Nucleus accumbens (tissue), 56 donors: ENCODE measurements around the gene ARHGAP21.

Experiments
- DNase-seq, 56 donors: peaks; one replicate each; lab custom pipeline; 2025; lab: John Stamatoyannopoulos, UW

ARHGAP21 gene

DNA sequence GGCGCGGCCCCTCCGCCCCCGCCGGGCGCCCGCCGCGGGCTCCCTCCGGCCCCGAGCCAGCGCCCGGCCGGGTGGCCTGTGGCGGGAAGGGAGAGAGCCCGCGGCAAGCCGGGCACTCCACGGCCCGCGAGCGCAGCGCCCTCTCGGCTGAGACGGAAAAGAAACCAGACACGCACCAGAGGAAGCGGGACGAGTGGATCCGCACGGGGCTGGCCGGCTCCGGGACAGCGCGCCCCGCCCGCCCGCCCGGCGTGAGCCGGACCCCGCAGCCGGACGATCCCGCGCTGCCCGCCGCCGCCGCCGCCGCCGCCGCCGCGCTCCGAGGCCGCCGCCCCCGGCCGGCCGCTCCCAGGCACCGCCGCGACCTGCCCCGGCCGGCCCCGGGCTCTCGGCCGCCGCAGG lies 300 bp downstream of the ARHGAP21 start:
- peak in 11 of 56 donors; percentile 31 to 83 (median 60) for DNase-seq

DNA sequence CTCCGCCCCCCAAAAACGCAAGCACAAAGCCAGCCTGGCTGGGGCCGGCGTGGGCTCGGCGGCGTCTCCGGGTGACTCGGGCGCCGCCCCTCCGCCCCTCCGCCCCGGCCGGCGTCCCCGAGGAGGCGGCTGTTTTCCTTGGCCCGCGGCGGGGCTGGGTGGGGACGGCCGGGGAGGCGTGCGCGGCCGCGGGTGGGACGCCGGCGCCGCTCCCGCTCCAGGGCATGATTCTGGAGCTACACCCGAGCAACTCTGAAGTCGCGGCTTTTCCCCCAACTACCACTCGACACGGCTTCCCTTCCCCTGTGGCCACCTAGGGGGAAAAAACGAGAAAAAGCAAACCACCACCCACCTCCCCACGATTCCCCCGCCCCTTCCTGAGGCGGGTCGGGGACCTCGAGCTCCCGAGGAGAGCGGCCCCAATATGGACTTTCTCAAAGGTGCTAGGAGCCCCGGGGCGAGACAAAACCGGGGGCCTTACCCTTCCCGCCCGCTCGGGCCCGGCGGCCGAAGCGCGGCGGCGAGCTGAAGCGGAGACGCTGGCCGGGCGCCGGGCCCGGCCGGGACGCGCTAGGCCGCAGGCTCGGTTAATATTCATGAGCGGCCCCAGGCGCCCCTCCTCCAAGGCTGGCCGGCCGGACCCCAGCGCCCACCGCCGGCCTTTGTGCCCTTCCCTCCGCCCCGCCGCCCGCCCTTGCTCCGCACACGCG lies 856 bp downstream of the ARHGAP21 start:
- DNase-seq, result peak in 42 of 56 donors; percentile 21 to 83 (median 58)

DNA sequence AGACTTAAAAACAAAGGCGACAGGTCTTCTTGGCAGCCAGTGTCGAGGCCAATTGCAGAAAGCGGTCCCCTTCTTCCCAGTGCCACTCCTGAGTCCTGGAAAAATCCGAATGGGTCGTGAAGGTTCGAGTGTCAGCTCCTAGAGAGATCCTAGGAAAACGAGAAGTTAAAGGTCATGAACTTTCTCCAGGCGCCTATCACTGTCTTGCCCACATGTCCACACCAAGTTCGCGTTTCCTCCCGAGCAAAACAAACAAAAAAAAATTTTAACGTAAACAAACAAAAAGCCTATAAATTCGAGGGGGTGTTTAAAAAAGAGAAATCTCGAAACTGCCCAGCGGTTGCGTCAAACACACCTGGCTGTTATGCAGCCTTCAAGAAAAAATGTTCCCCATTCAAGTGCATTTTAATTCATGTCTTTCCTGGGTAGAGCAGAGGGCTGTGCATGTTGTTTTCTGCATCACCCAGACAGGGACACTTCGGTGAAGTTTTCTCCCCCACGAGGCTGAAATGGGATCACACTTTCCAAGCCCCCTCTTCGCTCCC lies 1.5 kb downstream of the ARHGAP21 start:
- DNase-seq, result peak in 6 of 56 donors; percentile 17 to 73 (median 60)

DNA sequence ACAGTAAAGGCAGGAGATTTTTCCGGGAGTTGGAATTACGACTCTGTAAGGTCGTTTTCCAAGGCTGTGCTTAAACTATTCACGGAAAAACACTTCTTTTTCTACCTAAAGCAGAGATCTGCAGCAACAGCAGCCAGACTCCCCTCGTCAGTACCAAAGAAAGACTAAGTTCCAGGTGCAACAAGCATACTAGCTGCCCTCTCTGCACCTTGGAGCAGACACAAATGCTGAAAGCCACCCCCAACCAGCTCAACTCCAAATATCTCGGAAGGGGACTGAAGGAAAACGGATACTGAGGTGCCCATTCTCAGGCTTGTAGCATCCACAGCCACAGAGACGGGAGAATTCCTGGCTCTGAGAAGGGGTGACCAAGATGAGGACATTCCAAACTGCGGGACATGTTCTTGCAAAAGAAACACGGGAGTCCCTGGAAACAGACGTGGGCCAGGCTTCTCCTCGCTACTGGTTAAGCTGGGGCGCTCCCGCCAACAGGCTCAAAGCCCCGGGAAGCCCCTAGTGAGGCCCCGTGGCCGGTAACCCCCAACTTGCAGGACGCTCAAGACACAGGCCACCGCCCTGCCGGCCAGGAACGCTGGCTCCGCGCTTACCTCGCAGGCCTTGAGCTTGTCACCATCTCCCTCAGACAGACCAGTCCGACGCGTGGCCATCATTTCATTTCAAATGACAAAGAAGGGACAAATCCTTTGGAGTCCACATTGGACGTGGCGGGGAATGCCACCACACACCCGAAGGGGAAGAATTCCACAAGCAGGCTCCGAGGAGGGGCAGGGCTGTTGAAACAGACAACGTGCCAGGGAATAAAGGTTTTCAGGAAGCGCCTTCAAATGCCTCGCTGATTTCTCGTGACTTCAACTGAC lies 2.2 kb downstream of the ARHGAP21 start:
- DNase-seq, result peak in 35 of 56 donors; percentile 10 to 73 (median 39)

DNA sequence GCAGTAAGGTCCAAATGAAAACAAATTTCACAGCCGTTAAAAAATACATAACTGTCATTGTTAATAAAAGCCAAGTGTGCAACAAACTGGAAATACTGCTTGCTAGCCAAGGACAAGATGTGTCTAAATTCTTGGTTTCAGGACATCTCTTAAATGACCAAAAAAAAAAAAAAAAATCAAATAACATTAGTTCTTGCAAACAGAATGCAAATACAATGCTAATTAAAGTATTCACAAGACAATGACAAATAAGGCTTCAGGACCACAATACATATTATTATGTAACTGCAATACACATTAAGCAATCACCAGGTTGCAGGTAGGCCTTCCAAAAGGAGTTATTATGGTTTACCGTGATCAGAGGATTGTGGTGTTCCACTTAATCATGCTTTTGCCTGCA lies 3.6 kb downstream of the ARHGAP21 start:
- DNase-seq, result no peak

DNA sequence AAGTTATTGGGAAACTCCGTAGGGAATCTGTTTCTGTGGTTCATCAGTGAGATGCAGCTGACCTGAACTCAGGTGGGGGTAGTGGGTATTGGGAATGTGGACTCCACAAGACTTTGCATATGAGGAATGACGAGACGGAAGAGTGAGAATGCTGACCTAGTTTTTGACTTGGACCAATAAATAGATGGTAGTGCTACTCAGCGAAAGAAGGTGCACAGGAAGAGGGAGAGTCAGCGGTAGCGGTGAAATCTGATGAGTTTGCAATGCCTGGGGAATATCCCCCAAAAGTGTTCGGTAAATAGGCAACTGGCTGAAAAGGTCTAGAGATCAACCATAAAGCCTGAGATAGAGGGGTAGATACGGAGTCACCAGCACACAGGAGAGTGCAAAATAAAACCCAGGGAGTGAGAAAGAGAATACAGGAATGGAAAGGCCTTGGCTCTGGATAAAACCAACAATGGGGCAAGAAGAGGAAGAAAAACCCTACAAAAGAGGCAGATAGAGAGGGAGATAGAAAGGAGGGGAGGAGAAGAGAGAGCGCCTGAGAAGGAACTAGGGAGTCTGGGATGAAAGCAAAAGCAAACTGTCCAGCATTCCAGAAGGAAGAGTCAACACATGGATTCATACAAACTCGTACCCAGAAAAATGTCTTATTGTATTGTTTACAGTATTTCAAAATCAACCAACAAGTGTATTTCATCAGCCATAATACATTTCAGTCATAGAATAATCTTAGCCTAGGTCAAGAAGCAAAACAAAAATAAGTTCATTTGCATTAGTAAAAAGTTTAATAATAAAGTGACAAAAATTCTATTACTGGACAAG lies 5.4 kb downstream of the ARHGAP21 start:
- no peak for DNase-seq

DNA sequence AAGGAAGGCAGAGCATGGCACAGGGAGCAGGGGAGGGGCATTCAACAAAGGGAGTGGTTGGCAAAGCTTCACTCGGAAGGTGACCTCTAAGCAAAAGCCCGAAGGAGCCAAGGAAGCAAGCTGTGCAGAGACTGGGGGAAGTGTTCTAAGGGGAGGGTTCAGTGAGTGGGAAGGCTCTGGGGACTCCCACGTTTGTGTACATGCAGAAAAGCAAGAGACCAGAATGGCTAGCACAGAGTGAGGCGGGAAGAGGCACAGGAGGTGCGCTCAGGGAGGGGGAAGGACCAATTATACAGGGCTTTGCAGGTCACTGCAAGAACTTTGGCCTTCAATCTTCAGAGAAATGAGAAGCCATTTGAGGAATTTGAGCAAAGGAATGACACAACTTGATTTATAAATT lies 7.4 kb downstream of the ARHGAP21 start:
- DNase-seq, result peak in 1 of 56 donors; percentile 4

DNA sequence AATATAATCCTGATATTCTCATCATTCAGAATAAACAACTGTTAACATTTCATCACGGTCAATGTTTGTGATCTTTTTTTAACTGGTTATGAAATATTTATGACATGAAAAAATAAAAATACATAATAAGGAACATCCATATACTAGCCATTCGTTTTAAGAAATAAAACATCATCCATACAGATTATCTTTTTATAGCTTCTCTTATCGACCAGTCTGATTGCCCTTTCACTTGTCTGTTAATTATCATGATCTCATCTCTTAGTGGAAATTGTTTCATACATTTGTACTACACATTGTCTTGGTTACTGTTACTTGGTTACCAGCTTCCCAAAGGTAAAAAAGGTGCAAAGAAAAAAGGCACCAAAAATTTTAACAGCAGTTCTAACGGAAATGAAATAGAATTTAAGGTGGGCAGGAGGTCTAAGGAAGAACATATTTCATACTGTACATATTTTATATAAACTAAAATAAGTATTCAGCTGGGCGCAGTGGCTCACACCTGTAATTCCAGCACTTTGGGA lies 8.4 kb downstream of the ARHGAP21 start:
- DNase-seq, result no peak

DNA sequence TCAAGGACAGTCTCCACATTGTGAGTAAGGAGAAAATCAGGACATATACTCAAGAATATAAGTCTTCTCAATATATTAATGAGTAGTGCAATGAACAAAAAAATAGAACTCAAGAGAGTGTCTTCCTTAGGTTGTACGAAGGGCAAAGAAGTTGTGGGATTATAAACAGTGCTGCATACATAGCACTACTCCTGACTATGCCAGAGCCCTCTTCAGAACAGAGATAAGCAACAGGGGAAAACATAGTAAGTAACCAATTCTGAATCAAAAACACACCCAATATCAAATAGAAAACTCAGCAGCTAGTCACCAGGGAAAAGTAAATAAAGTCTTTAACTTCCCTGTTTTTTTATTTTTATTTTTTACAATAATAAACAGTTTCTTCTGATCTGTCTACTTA lies 10.6 kb downstream of the ARHGAP21 start:
- no peak for DNase-seq

DNA sequence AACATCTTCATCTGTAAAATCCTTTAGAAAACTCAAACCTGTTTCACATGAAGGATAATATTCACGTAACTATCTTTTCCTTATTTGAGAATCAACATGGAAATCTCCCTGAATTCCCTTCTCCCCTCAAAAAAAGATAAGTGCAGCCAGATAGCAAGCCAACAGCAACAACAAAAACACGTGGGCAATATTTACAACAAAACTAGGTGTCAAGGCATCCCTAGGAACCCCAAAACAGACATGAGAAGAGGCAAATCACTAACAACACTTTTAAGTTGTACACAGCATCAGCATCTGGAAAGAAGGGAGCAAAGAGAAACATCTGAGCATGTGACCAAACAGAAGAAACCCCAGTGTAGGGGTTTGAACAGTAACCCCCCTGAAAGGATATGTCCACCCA lies 12.2 kb downstream of the ARHGAP21 start:
- no peak for DNase-seq

DNA sequence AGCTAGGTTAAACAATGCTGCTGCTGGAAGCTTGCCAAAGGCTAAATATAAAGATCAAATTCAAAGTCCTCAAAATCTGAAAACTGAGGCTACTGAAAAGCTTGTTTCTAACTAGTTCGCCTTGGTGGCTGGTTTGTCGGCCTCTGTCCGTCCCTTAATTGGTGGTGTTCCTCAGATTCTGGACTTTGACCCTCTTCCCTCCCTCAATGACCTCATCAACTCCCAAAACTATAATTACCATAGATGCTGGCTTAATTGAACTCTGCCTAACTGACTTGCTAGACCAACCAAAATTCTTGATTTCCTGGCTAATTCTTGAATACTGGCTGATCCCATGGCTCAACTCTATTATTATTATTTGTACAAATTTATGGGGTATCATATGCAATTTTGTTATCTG lies 15.6 kb downstream of the ARHGAP21 start:
- no peak for DNase-seq

DNA sequence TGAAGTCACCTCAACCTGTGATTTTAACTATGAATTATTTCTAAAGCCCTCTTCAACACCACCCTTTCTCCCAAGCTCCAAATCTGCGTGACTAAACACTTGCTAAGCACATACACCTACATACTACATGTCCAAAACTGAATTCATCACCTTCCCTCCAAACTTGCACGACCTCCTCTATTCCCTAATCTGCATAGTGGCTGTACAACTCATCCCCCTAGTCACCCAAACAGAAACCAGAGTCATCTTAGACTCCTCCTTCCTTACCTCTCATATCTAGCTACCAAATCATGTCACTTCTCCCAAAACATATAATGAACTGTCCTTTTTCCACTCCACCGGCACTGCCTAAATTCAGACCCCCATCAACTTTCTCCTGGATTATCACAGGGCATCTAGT lies 16.2 kb downstream of the ARHGAP21 start:
- no peak for DNase-seq

DNA sequence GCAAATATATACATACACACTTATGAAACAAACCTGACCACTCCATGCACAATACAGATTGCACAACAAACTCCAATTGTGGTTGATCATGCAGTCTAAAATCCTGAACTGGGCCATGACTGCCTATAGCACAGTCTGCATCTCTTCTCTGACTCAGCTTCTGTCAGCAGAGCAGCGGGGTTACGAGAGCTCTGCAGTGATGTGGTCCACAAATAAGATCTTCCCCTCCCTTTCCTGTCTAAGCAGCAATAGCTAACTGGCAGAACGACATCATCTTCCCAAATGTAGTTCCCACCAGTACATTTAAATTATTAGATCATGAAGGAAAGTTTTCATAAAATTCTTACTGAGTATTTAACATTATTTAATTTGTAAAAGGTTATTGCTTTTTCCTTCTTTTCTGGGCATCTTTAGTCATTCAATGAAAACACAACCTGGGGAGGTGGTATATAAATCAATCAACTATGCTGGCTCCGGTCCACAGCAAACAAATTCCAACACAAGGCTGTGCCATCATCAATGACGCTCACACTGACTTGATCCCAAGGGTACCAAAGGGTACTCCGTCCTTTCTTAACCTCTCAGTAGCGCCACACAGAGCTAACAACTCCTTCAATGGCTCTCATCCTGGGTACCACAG lies 17.1 kb downstream of the ARHGAP21 start:
- DNase-seq, result peak in 14 of 56 donors; percentile 9 to 62 (median 30)

DNA sequence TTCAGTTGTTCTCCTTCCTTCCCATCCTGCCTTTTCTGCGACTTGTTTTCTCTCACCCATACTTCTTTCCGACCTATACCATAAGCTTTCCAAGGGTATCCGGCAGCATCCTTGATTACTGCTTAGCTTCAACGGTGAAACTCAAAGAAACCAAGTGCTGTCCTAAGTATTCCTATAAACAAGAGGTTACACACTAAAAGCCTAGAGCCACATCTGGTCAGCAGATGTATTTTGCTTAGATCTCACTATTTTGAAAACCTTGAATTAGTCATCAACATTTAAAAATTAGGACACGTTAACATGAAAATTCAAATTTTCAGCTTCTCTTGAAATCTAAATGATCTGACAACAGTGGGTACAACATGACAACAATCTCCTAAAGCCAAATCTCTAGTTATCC lies 20.0 kb downstream of the ARHGAP21 start:
- DNase-seq, result no peak

DNA sequence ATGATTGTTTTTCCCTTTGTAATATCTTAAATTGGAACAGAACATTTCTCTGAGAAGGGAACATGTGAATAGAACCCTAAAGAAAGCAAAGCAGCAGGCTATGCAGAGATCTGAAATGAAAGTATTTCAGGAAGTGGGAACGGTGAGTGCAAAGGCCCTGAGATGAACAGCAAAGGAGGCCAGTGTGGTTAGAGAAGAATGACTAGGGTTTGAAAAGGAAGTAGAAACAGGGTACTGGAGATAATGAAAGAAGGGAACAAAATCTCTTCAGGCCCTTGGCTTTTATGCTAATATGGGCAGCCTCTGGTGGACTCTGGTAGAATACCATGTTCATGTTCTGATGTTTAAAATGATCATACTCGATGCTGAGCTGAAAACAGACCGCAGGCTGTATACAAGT lies 22.2 kb downstream of the ARHGAP21 start:
- DNase-seq, result no peak

DNA sequence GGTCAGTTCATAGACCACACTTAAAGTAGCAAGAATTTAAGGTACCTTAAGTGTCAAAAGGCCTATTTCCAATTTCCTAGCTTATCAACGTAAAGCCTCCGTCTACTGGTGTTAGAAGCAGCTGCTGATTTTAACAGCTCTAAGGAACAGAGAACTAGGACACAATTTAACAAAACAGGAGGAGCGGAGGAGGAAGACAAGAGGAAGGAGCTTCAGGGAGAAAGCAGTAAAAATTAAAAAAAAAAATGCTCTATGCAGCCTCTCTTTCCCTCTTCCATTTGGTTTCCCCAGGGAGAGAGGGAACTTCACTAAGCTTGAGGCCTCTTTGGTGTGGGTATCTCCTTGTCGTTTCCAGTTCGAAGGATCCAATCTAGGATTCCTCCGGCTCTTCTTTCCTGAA lies 22.7 kb downstream of the ARHGAP21 start:
- no peak for DNase-seq

DNA sequence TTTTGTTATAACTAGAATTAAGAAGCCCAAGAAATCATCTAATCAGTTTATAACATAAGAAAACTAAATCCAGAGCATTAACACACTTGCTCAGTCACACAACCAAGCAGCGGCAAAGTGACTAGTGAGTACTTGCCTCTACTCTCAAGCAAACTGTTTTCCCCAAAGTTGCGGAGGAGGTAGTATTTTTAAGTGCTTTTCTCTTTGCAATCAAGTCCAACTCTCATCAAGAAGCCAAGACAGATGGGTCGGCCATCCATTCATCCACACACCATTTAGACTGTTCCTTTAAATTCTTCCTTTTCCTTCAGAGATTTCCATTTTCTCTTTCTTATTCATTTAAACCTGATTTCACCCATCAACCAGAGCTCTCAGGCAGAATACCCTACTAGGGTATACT lies 25.4 kb downstream of the ARHGAP21 start:
- DNase-seq, result no peak

DNA sequence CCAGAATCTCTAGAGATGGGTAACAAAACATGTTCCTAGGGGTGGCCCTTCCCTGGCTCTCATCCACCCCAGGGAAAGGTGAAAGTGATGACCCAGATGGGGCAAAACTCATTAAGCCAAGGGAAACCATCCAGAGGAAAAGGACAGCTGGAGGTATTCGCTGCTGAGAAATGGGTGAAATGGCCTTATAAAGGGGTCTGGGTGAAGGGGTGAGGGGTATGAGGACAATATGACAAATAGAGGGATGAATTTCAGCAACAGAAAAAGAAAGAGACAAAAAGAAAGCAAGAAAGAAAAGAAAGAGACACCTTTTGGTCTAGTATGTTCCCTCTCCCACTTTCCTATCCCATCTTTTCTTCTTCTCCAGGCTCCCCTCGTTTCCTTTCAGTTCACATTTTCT lies 26.6 kb downstream of the ARHGAP21 start:
- DNase-seq, result no peak

DNA sequence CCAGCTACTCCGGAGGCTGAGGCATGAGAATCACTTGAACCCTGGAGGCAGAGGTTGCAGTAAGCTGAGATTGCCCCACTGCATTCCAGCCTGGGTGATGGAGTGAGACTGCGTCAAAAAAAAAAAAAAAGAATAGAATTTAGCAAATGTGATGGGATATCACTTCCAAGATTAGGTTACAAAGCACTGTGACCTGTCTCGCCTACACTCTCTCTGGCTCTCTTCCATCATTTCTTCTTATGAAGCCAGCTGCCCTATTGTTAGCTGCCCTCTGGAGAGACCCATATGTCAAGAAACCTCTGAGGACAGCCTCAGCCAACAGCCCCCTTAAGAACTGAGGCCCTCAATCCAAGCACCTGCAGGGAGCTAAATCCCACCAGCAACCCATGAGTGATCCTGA lies 28.2 kb downstream of the ARHGAP21 start:
- DNase-seq, result no peak

DNA sequence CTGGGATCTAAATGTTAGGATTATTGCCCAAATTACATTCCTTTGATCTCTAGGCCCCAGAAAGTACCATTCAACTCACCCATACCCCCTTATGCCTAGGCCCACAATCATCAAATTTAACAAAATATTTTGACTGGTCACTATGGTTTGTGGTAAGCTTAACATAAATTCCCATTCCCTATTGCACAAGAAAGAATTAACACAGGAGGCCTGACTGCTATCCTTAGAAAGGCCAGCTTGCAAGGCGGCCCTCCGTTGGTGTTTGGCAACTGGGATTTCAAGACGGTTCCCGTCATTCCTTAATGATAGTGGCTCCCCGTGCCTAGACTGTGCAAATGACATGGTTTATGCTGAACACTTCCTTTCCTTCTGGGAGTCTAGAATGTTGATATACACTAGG lies 29.6 kb downstream of the ARHGAP21 start:
- no peak for DNase-seq
